ENCODE results near the gene OBSL1. TPM values are rescaled to one million over a fixed set of nuclear protein-coding genes. Genes with fewer than 3 reads are reported as not detected.

Gene OBSL1
- total RNA-seq, 5 donors from 2014 or later (not counting 1 experiment from before 2014, with no cell fraction given), result 1.2 to 2.4 (median 1.2) TPM

- WGBS (ENCODE audit: insufficient coverage), result 15% methylated on average over 16 of the region's 21 CpGs
- ATAC-seq (replicated peaks in 1 of 4) (peak; percentile 84 to 97 (median 88)), DNase-seq (peak; percentile 53 to 90 (median 78))
- Mint-ChIP-seq H3K4me3 (no peak overlapping the region), H3K9me3 (no peaks in the 10 kb centered on the region), H3K27me3 (peaks cover 62 to 73% of the 10 kb centered on the region in 2 donors), H3K27ac (no peak overlapping the region), H3K4me1 (no peaks in the 10 kb centered on the region), H3K36me3 (no peaks in the 10 kb centered on the region)
- Histone ChIP-seq H3K27me3 (replicated peaks in 1 of 2; ENCODE audit: control insufficient read depth in 2 of 2, extremely low read depth in 1 of 2, insufficient read depth in 2 of 2, low read length in 1 of 2) (peaks cover 0 to 85% of the 10 kb centered on the region in 2 experiments), H3K36me3 (ENCODE audit: control insufficient read depth in 2 of 2, extremely low read depth in 1 of 2, insufficient read depth in 1 of 2, low read length in 1 of 2) (no peaks in the 10 kb centered on the region), H3K9me3 (no peaks in the 10 kb centered on the region), H3K4me1 (ENCODE audit: control insufficient read depth in 1 of 2, extremely low read depth in 1 of 2, insufficient read depth in 2 of 2, low read length in 2 of 2) (peaks cover 0 to 6% of the 10 kb centered on the region in 2 experiments), H3K4me3 (ENCODE audit: control insufficient read depth in 1 of 2, extremely low read depth in 1 of 2, low read length in 1 of 2) (no peak overlapping the region), H3K27ac (ENCODE audit: low read length) (no peak overlapping the region)
- ChIA-PET CTCF (interaction anchor here (0.6 to 6.7 kb wide), 38 partner anchors 9 to 142 kb away, joined by 3 to 57 read pairs (median 4); partner anchors contain the start of genes DNPEP (in 1 of the 2) and GMPPA (in 1 of the 2)), POLR2A (interaction anchor here in 1 of 2 donors (0.6 kb wide), 1 partner anchor 23 kb away, joined by 6 read pairs; no protein-coding TSS in a partner anchor)
Observed at GRCh38 chr2:219530048-219530963, 41.0 kb downstream of the OBSL1 start.

DNA sequence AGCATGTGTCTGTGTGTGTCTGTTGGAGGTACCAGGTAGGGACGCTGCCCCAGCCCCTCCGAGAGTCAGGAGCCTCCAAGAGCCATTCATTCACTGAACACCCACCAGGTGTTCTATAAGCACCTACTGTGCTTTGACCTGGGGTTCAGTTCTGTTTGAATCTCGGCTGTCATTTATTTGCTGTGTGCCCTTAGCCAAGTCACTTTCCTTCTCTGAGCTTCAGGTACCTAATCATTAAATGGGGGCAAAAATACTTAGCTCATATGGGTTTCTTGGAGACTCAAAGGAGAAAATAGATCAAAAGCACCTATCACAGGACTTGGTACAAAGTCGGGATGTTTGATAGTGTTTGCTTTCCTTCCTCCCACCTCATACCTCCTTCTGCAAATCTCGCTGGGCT, 43.9 kb downstream of the OBSL1 start:
- Histone ChIP-seq H3K27me3 (replicated peaks in 1 of 2; ENCODE audit: control insufficient read depth in 2 of 2, extremely low read depth in 1 of 2, insufficient read depth in 2 of 2, low read length in 1 of 2) (peaks cover 7 to 93% of the 10 kb centered on the region in 2 experiments), H3K4me3 (ENCODE audit: control insufficient read depth in 1 of 2, extremely low read depth in 1 of 2, low read length in 1 of 2) (no peak overlapping the region), H3K27ac (ENCODE audit: low read length) (no peak overlapping the region), H3K9me3 (no peaks in the 10 kb centered on the region), H3K36me3 (ENCODE audit: control insufficient read depth in 2 of 2, extremely low read depth in 1 of 2, insufficient read depth in 1 of 2, low read length in 1 of 2) (no peaks in the 10 kb centered on the region), H3K4me1 (ENCODE audit: control insufficient read depth in 1 of 2, extremely low read depth in 1 of 2, insufficient read depth in 2 of 2, low read length in 2 of 2) (peaks cover 0 to 17% of the 10 kb centered on the region in 2 experiments)
- DNase-seq, result no peak
- CTCF ChIA-PET, result interaction anchor here (0.7 to 6.7 kb wide), 11 partner anchors 9 to 128 kb away, joined by 3 to 57 read pairs (median 5); partner anchors contain the start of gene GMPPA (in 1 of the 2)
- WGBS (ENCODE audit: insufficient coverage), result 50% methylated on average over 1 of the region's 5 CpGs
- H3K4me1 Mint-ChIP-seq, result peaks cover 4 to 8% (median 7%) of the 10 kb centered on the region in 3 donors
- peaks cover 78 to 87% of the 10 kb centered on the region in 2 donors for H3K27me3 Mint-ChIP-seq
- no peaks in the 10 kb centered on the region for H3K36me3 Mint-ChIP-seq
- H3K9me3 Mint-ChIP-seq, result no peaks in the 10 kb centered on the region
- no peak overlapping the region for H3K4me3 Mint-ChIP-seq
- POLR2A ChIA-PET, result interaction anchor here in 1 of 2 donors (0.5 kb wide), 1 partner anchor 140 kb away, joined by 4 read pairs; the partner anchor contains the start of gene DNPEP
- no peak for ATAC-seq (replicated peaks in 1 of 4)
- no peak overlapping the region for H3K27ac Mint-ChIP-seq

- Histone ChIP-seq H3K4me3 (ENCODE audit: control insufficient read depth in 1 of 2, extremely low read depth in 1 of 2, low read length in 1 of 2) (no peak overlapping the region), H3K9me3 (no peaks in the 10 kb centered on the region), H3K27ac (ENCODE audit: low read length) (no peak overlapping the region), H3K4me1 (ENCODE audit: control insufficient read depth in 1 of 2, extremely low read depth in 1 of 2, insufficient read depth in 2 of 2, low read length in 2 of 2) (peaks cover 0 to 19% of the 10 kb centered on the region in 2 experiments), H3K36me3 (ENCODE audit: control insufficient read depth in 2 of 2, extremely low read depth in 1 of 2, insufficient read depth in 1 of 2, low read length in 1 of 2) (no peaks in the 10 kb centered on the region), H3K27me3 (replicated peaks in 1 of 2; ENCODE audit: control insufficient read depth in 2 of 2, extremely low read depth in 1 of 2, insufficient read depth in 2 of 2, low read length in 1 of 2) (peaks cover 7 to 93% of the 10 kb centered on the region in 2 experiments)
- no peaks in the 10 kb centered on the region for H3K9me3 Mint-ChIP-seq
- no peak overlapping the region for H3K4me3 Mint-ChIP-seq
- CTCF ChIA-PET, result interaction anchor here (0.7 to 6.7 kb wide), 6 partner anchors 11 to 125 kb away, joined by 3 to 57 read pairs (median 8); partner anchors contain the start of gene GMPPA (in 1 of the 2)
- DNase-seq (no peak), ATAC-seq (replicated peaks in 1 of 4) (no peak)
- peaks cover 79 to 88% of the 10 kb centered on the region in 2 donors for H3K27me3 Mint-ChIP-seq
- H3K27ac Mint-ChIP-seq, result no peak overlapping the region
- H3K4me1 Mint-ChIP-seq, result peaks cover 5 to 10% (median 8%) of the 10 kb centered on the region in 3 donors
- no peaks in the 10 kb centered on the region for H3K36me3 Mint-ChIP-seq
- 57% methylated on average over 3 of the region's 6 CpGs for WGBS (ENCODE audit: insufficient coverage)
- POLR2A ChIA-PET, result no interaction called here
Observed at GRCh38 chr2:219527076-219527394, 44.3 kb downstream of the OBSL1 start.

GRCh38 chr2:219526320-219527075, 44.8 kb downstream of the OBSL1 start:
- H3K9me3 Mint-ChIP-seq, result no peaks in the 10 kb centered on the region
- no peak overlapping the region for H3K4me3 Mint-ChIP-seq
- DNase-seq, result no peak
- H3K4me1 Mint-ChIP-seq, result peaks cover 10 to 15% (median 13%) of the 10 kb centered on the region in 3 donors
- no peak overlapping the region for H3K4me3 ChIP-seq (ENCODE audit: control insufficient read depth in 1 of 2, extremely low read depth in 1 of 2, low read length in 1 of 2)
- CTCF ChIA-PET, result interaction anchor here (0.6 to 6.7 kb wide), 5 partner anchors 12 to 124 kb away, joined by 4 to 57 read pairs (median 5); partner anchors contain the start of gene GMPPA (in 1 of the 2)
- H3K36me3 Mint-ChIP-seq, result no peaks in the 10 kb centered on the region
- peak overlapping the region in 1 of 2 donors; percentile 21 for H3K27ac Mint-ChIP-seq
- H3K36me3 ChIP-seq (ENCODE audit: control insufficient read depth in 2 of 2, extremely low read depth in 1 of 2, insufficient read depth in 1 of 2, low read length in 1 of 2), result no peaks in the 10 kb centered on the region
- peaks cover 84 to 90% of the 10 kb centered on the region in 2 donors for H3K27me3 Mint-ChIP-seq
- no peak for ATAC-seq (replicated peaks in 1 of 4)
- no peak overlapping the region for H3K27ac ChIP-seq (ENCODE audit: low read length)
- 56% methylated on average over 9 of the region's 11 CpGs for WGBS (ENCODE audit: insufficient coverage)
- H3K27me3 ChIP-seq (replicated peaks in 1 of 2; ENCODE audit: control insufficient read depth in 2 of 2, extremely low read depth in 1 of 2, insufficient read depth in 2 of 2, low read length in 1 of 2), result peaks cover 7 to 93% of the 10 kb centered on the region in 2 experiments
- POLR2A ChIA-PET, result no interaction called here
- peaks cover 0 to 25% of the 10 kb centered on the region in 2 experiments for H3K4me1 ChIP-seq (ENCODE audit: control insufficient read depth in 1 of 2, extremely low read depth in 1 of 2, insufficient read depth in 2 of 2, low read length in 2 of 2)
- no peaks in the 10 kb centered on the region for H3K9me3 ChIP-seq

GRCh38 chr2:219525533-219526232, 45.7 kb downstream of the OBSL1 start:
- Histone ChIP-seq H3K9me3 (no peaks in the 10 kb centered on the region), H3K4me1 (ENCODE audit: control insufficient read depth in 1 of 2, extremely low read depth in 1 of 2, insufficient read depth in 2 of 2, low read length in 2 of 2) (peaks cover 0 to 29% of the 10 kb centered on the region in 2 experiments), H3K36me3 (ENCODE audit: control insufficient read depth in 2 of 2, extremely low read depth in 1 of 2, insufficient read depth in 1 of 2, low read length in 1 of 2) (no peaks in the 10 kb centered on the region), H3K27ac (ENCODE audit: low read length) (no peak overlapping the region), H3K27me3 (replicated peaks in 1 of 2; ENCODE audit: control insufficient read depth in 2 of 2, extremely low read depth in 1 of 2, insufficient read depth in 2 of 2, low read length in 1 of 2) (peaks cover 7 to 94% of the 10 kb centered on the region in 2 experiments), H3K4me3 (ENCODE audit: control insufficient read depth in 1 of 2, extremely low read depth in 1 of 2, low read length in 1 of 2) (no peak overlapping the region)
- Mint-ChIP-seq H3K27ac (peak overlapping the region in 1 of 2 donors; percentile 21), H3K27me3 (peaks cover 82 to 91% of the 10 kb centered on the region in 2 donors), H3K36me3 (no peaks in the 10 kb centered on the region), H3K4me1 (peaks cover 14 to 19% (median 17%) of the 10 kb centered on the region in 3 donors), H3K9me3 (no peaks in the 10 kb centered on the region), H3K4me3 (no peak overlapping the region)
- POLR2A ChIA-PET, result no interaction called here
- ATAC-seq (replicated peaks in 1 of 4) (no peak), DNase-seq (no peak)
- CTCF ChIA-PET, result interaction anchor here in 1 of 2 donors (0.6 kb wide), 1 partner anchor 16 kb away, joined by 5 read pairs; no protein-coding TSS in a partner anchor
- 65% methylated on average over 4 of the region's 9 CpGs for WGBS (ENCODE audit: insufficient coverage)

All from T-cell (primary cell).